Measurements from ENCODE around the gene POLR2I.
"Not testable (repeated sequence)": the region's sequence is repeated elsewhere in the genome, so short reads cannot be mapped to it uniquely, and the experiment has no call there.

POLR2I gene

GRCh38 chr19:36134867-36135266, 20.2 kb upstream of the POLR2I start:
- not testable (repeated sequence) for DNase-seq (ENCODE audit: low read depth in 2 of 2)

GRCh38 chr19:36131221-36131620, 16.5 kb upstream of the POLR2I start:
- not testable (repeated sequence) for DNase-seq (ENCODE audit: low read depth in 2 of 2)

DNA sequence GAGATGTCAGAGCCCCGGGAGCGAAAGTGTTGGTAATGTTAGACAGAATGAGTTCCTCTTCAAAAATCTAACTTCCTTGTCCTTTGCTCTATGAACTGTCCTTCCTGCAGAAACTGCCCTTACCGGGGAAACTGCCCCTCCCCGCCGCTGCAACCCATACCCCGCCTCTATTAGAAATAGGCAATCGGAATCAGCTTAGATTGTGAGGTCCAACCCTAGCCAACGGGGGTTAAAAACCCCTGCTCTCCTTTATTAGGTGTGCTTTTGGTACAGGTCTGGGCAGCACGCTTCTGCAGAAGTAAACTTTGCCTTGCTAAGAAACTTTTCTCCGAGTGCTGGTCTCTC, 13.7 kb upstream of the POLR2I start:
- no peak for DNase-seq (ENCODE audit: low read depth in 2 of 2)

DNA sequence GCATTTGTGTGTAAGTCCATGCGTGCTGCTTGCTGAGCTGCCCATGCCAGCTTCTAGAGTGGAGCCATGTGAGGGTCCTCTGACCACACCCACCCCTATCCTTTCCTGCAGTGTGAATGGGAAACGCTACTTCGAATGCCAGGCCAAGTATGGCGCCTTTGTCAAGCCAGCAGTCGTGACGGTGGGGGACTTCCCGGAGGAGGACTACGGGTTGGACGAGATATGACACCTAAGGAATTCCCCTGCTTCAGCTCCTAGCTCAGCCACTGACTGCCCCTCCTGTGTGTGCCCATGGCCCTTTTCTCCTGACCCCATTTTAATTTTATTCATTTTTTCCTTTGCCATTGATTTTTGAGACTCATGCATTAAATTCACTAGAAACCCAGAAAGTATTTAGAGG, 10.9 kb upstream of the POLR2I start:
- no peak for DNase-seq (ENCODE audit: low read depth in 2 of 2)

DNA sequence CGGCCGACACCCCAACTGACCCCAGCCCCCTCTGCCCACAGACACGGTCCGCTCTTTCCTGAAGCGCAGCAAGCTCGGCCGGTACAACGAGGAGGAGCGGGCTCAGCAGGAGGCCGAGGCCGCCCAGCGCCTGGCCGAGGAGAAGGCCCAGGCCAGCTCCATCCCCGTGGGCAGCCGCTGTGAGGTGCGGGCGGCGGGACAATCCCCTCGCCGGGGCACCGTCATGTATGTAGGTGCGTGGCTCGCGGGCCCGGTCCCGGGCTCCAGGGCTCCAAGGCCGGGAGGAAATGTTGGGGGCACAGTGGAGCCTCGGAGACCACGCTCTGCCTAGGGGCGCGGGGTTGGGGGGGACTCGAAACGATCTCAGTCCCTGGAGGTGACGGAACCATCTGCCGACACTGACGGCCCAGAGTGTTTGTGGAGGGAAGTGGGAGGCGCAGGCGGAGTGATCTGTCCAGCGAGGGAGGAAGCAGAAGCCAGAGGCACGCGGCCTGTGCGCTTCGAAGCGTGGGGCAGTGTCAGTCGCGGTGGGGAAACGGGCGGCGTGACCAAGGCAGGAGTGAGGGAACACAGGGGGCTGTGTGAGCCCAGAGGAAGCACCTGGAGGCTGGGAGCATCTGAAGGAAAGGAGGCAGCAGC, 6.9 kb upstream of the POLR2I start:
- DNase-seq (ENCODE audit: low read depth in 2 of 2): no peak

DNA sequence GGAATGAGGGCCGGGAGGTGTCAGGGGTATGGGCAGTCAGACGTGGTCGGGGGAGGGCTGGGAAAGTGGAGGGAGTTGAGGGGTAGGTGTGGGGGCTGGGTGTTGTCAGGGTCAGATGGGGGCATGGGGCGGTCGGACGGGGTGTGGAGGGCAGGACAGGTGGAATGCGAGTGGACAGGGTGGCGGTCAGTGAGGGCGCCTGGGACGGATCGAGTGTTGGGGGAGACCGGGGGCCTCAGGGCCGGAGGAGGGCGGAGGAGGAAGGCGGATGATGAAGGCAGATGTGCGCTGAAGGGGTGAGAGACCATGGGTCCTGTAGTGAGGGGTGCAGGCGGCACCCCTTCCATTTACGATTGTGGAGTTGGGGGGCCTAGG, 6.3 kb upstream of the POLR2I start:
- no peak for DNase-seq (ENCODE audit: low read depth in 2 of 2)

DNA sequence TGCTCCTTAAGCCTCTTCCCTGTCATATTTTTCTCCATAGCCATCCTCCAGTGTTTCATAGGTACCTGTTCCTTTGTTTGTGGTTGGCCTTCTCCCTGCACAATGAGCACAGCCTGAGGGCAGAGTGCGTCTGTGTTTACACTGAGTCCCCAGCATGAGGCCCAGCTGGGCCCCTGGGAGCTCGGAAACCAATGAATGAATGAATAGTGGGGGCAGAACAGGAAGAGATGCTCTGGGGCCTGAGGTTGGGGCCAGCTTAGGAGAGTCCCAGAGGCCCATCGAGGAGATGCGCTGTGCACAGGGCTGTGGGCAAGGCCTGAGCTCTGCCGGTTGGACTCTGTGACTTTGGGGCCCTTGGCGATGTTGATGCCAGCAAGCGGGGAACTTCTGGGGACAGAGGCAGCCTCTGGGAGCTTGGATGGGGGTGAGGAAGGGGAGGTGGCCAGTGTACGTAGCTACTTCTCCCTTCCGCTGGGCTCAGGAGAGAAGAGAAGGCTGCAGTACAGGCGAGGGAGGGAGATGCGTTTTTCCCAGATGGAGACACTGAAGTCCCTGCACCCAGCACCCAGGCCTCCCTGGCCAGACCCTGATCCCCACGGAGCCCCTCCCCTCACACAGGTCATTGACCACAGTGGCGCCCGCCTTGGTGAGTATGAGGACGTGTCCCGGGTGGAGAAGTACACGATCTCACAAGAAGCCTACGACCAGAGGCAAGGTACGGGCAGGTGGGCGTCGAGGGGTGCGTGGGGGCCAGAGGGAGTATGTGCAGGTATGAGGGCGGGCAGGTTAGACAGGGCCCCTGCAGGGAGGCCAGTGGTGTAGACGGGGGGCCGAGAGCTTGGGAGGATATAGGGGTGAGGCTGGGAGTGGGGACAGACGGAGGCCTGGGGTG, 5.7 kb upstream of the POLR2I start:
- DNase-seq (ENCODE audit: low read depth in 2 of 2): no peak

- no peak for DNase-seq (ENCODE audit: low read depth in 2 of 2)
These were observed 1.6 kb upstream of the POLR2I start for GRCh38 chr19:36116344-36116637.

- DNase-seq (ENCODE audit: low read depth in 2 of 2): peak; percentile 83 to 86
These were observed 1.0 kb upstream of the POLR2I start, which contains the start of gene TBCB for GRCh38 chr19:36115453-36116343. TBCB (plus strand) TSS chr19:36115468; CDS start chr19:36115561, 93 bp downstream.

DNA sequence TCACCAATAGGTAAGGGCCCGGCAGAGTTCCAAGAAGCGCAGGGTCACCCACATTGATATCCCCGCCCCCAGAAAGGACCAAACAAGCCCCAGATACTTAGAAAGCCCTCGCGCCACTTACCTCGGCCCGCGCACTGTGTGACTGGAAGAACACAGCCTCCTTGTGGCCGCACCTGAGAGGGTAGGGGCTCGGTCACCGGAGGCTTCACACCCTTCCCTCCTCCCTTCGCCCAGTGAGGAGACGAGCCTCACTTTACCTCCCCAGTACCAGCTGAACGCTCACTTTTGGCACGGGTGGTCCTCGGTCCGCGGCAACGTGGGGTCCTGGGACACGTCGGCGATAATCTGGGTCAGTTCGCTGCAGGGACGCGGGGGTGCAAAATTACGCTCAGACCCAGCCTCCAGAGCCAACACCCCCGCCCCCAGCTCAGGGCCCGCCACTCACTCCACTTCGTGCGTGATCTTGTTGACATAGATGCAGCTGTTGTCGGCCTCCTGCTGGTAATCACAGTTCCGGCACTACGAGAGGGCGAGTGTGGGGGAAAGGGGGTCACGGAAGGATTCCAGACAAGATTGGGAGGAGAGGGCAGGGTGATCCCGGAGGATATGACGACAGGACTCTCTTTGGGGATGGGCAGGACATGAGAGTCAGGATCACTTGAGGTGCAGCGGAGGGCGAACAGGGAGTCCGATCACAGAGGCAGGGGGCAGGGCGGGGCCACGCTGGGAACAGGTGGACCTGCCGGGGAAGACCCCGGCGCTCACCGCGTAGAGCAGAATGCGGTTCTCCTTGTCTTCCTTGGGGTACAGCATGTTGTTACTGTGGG, 568 bp downstream of the POLR2I start:
- peak in 1 of 2 donors; percentile 4 for DNase-seq (ENCODE audit: low read depth in 2 of 2)

DNA sequence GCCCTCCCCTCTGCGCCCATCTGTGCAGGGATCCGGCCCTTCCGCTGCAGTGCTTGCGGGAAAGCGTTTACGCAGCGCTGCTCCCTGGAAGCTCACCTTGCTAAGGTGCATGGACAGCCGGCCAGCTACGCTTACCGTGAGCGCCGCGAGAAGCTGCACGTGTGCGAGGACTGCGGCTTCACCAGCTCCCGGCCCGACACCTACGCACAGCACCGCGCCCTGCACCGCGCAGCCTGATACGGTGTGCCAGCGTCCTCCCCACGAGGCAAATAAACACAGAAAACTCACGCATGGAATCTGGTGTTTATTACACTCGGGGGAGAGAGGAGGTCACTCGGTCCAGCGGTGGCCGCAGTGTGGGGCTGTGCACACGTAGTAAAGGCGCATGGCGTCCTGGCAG, 1.2 kb downstream of the POLR2I start:
- no peak for DNase-seq (ENCODE audit: low read depth in 2 of 2)

DNA sequence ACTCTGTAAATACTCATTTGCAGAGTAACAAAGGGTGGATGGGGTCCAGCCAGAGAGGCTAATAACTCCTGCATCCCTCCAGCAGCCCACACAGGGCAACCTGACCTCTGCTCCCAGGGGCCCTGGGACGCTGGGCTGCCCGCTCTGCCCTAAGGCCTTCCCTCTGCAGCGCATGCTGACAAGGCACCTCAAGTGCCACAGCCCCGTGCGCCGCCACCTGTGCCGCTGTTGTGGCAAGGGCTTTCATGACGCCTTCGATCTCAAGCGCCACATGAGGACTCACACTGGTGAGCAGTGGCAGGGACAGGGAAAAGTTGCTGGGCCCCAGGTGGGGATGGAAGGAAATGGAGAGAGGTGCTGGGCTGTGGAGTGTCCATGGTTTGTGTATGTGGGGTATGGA, 2.0 kb downstream of the POLR2I start:
- DNase-seq (ENCODE audit: low read depth in 2 of 2): no peak

- DNase-seq (ENCODE audit: low read depth in 2 of 2): no peak
These were observed 3.5 kb downstream of the POLR2I start for GRCh38 chr19:36111200-36111539.

DNA sequence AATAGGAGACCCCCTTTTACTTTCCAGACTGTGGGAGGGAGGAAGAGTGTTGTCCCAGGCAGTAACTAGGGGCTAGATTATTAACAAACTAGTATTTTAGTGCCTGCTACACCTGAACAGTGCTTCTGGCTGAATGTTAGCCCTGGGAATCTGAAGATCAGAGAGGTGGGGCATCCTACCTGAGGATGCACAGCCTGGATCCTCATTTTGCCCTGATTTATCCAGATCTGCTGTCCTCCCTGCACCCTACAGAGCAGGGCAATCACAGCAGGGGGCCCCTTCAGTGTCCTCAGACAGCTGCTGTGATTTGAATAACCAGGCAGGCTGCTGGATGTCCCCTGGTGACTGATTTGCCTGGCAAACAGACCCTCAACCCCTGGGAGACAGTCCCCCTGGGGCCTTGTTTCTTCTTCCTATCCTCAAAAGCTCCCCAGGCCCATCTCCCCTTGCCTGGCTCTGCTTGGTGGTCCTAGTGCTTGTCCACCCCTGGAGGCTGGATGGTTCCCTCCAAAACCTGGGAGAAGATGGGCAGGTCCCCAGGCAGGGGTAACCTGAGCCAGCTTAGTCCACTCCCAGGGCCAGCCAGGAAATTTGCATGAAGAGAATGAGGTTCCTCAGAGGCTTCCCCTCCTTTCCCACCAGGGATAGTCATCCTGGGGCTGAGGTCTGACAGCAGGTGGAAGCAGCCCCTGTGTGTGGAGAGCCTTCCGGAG, 4.0 kb downstream of the POLR2I start, which contains the start of gene OVOL3:
TSS of gene OVOL3 (plus strand) at position 657 of the 713 bp plus-strand sequence. CDS start 60 bp downstream, outside the sequence.
- DNase-seq (ENCODE audit: low read depth in 2 of 2): no peak

DNA sequence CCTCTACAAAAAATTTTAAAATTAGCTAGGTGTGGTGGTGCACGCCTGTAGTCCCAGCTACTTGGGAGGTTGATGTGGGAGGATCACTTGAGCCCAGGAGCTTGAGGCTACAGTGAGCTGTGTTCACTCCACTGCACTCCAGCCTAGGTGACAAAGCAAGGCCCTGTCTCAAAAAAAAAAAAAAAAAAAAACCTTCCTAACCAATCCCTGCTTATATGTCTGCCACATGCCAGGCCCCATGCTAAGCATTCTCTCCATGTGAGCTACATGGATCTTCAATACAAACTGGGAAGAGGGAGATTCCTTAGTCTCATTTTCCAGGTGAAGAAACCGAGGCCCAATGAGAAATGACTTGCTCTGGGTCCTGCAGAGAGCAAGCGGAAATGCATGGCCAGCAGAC, 6.0 kb downstream of the POLR2I start:
- no peak for DNase-seq (ENCODE audit: low read depth in 2 of 2)

DNA sequence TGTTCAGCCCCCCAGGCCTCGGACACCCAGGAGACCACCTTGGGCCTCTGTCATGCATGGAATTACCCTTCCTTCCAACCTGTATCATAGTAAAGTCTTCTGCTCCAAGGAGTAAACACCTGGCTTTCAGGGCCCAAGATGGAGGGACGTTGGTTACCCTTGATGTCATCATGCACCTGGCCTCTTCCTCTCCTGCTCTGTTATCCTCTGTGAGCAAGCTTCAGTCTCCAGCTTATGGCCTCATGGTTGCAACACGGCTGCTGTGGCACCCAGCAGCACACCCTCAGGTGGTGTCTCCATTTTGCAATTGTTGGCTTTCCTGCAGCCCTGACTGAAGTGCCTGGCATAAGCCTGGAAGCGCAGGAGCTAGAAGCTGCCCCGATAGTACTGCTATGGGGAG, 7.7 kb downstream of the POLR2I start:
- DNase-seq (ENCODE audit: low read depth in 2 of 2): no peak

- no peak for DNase-seq (ENCODE audit: low read depth in 2 of 2)
These were observed 8.2 kb downstream of the POLR2I start for GRCh38 chr19:36106441-36106840.

GRCh38 chr19:36103842-36104552, 10.7 kb downstream of the POLR2I start:
- no peak for DNase-seq (ENCODE audit: low read depth in 2 of 2)

- no peak for DNase-seq (ENCODE audit: low read depth in 2 of 2)
These were observed 11.5 kb downstream of the POLR2I start for GRCh38 chr19:36103040-36103626.
